ENCODE results near the gene ZNF804B. TPM values are rescaled to one million over a fixed set of nuclear protein-coding genes. Genes with fewer than 3 reads are reported as not detected.
A peak's percentile ranks its signal among the peaks of the same experiment; 100 is the strongest.

The ZNF804B gene
- not detected for total RNA-seq
- long read RNA-seq, result 0 reads

DNA sequence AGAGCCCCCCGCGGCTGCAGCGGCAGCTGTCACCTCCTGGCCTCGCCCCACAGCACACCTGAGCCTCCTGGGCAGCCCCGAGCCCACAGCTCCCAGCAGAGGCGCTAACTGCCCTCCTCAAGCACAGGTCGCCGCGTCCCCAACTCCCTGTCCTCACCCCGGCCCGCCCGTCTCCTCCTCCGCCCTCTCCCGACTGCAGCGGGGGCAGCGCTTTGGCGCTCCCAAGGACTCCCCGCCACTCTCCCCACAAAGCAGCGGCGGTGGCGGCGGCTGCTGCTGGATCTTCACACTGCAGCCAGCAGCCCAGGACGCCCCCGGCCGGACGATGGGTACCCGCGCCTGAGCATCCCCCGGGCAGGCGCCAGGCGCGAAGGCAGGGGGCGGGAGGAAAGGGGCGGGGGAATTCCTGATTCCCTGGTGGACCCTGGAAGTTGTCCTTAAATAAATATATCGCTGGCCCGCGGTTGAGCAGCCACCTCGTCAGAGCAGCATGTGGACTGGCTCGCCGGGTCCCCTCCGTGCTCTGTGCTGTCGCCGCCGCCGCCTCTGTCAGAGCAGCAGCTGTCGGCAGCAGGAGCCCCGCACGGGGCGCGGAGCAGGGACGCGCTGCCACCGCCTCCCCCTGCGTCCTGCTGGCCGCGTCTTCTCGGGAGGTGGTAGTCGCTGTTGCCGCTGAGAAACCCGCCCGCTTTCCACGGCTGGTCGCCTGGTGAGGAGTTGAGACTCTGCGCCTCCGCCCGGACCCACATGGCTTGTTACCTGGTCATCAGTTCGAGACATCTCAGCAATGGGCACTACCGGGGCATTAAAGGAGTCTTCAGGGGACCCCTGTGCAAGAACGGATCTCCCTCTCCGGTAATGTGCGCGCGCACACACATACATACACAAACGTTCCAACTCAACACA lies at the start of gene ZNF804B:
Gene ZNF804B, plus strand, starts transcription at position 471 of the 906 bp plus-strand sequence. Its CDS starts 277 bp downstream, at position 748.
- Histone ChIP-seq H3K9me3 (no peaks in the 10 kb centered on the region), H3K4me1 (peaks cover 10% of the 10 kb centered on the region), H3K27ac (no peak within 1 kb of the TSS), H3K27me3 (ENCODE audit: low read depth) (peaks cover 44% of the 10 kb centered on the region), H3K36me3 (no peaks in the 10 kb centered on the region), H3K4me3 (peak within 1 kb of the TSS; percentile 29)
- TF ChIP-seq, protein P1, sequence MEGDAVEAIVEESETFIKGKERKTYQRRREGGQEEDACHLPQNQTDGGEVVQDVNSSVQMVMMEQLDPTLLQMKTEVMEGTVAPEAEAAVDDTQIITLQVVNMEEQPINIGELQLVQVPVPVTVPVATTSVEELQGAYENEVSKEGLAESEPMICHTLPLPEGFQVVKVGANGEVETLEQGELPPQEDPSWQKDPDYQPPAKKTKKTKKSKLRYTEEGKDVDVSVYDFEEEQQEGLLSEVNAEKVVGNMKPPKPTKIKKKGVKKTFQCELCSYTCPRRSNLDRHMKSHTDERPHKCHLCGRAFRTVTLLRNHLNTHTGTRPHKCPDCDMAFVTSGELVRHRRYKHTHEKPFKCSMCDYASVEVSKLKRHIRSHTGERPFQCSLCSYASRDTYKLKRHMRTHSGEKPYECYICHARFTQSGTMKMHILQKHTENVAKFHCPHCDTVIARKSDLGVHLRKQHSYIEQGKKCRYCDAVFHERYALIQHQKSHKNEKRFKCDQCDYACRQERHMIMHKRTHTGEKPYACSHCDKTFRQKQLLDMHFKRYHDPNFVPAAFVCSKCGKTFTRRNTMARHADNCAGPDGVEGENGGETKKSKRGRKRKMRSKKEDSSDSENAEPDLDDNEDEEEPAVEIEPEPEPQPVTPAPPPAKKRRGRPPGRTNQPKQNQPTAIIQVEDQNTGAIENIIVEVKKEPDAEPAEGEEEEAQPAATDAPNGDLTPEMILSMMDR (IDR thresholded peaks at IDR 0.05), result no peak
- ATAC-seq, result peak; percentile 61 to 72
- intact Hi-C loops (cut with DNase I), result no loop called here
- no peak for DNase-seq

DNA sequence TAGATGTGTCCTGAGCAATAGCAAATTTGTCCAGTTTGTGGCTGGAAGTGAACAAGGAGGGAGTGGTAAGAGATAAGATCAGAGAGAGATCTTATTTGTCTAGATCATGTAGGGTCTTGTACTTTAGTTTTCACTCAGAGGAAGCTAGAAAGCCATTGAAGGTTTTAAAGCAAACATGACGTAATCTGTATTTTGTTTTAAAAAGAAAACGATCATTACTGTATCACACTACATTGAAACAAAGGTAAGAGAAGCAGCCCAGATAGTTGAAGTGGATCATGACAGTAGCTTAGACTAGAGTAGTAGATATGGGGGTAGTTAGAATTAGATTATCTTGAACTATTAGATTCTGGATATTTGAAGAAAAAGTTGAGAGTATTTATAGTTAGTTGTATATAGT lies 23.6 kb upstream of the ZNF804B start:
- no peaks in the 10 kb centered on the region for H3K36me3 ChIP-seq
- H3K9me3 ChIP-seq, result no peaks in the 10 kb centered on the region

DNA sequence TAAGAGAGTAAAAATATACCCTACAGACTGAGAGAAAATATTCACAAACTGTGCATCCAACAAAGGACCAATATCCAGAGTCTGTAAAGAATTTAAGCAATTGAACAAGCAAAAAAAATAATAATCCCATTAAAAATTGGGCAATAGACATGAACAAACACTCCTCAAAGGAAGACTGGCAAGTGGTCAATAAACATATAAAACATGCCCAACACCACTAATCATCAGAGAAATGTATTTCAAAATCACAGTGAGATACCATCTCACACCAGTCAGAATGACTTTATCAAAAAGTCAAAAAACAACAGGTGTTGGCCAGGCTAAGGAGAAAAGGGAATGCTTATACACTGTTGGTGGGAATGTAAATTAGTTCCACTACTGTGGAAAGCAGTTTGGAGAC lies 21.9 kb upstream of the ZNF804B start:
- H3K36me3 ChIP-seq, result no peaks in the 10 kb centered on the region
- no peak overlapping the region for H3K27ac ChIP-seq
- intact Hi-C loops (cut with DNase I), result no loop called here
- H3K4me1 ChIP-seq, result no peaks in the 10 kb centered on the region
- H3K9me3 ChIP-seq, result no peaks in the 10 kb centered on the region
- DNase-seq, result no peak
- ATAC-seq, result no peak
- no peaks in the 10 kb centered on the region for H3K27me3 ChIP-seq (ENCODE audit: low read depth)
- H3K4me3 ChIP-seq, result no peak overlapping the region
- TF ChIP-seq, protein P1 (IDR thresholded peaks at IDR 0.05), result no peak

More for the DNA sequence above, 23.6 kb upstream of the ZNF804B start:
- Histone ChIP-seq H3K4me3 (no peak overlapping the region), H3K27me3 (ENCODE audit: low read depth) (no peaks in the 10 kb centered on the region), H3K4me1 (no peaks in the 10 kb centered on the region), H3K27ac (no peak overlapping the region)
- no peak for ATAC-seq
- TF ChIP-seq, protein P1 (IDR thresholded peaks at IDR 0.05), result no peak
- DNase-seq, result no peak
- intact Hi-C loops (cut with DNase I), result no loop called here

DNA sequence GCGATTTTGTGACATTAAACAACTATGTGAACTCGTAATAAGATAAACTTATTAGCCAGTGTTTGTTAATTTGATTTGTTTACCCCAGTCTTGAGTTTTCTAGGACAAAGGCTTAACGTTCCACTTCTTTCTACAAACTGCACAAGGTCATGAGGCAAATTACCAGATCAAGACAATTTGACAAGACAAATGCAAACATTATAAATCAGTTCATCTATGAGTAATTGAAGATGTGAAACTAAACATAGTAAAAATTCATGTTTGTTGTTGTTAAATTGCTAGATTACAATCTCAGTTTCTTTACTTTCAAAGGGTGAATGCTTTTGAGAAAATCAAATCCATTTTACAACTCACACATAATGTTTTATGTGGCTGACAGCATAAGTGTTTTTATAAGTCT lies 13.4 kb upstream of the ZNF804B start:
- ATAC-seq, result no peak
- Histone ChIP-seq H3K9me3 (no peaks in the 10 kb centered on the region), H3K4me1 (no peaks in the 10 kb centered on the region), H3K27me3 (ENCODE audit: low read depth) (no peaks in the 10 kb centered on the region), H3K27ac (no peak overlapping the region), H3K4me3 (no peak overlapping the region), H3K36me3 (no peaks in the 10 kb centered on the region)
- no peak for DNase-seq
- intact Hi-C loops (cut with DNase I), result no loop called here
- TF ChIP-seq, protein P1 (IDR thresholded peaks at IDR 0.05), result no peak

DNA sequence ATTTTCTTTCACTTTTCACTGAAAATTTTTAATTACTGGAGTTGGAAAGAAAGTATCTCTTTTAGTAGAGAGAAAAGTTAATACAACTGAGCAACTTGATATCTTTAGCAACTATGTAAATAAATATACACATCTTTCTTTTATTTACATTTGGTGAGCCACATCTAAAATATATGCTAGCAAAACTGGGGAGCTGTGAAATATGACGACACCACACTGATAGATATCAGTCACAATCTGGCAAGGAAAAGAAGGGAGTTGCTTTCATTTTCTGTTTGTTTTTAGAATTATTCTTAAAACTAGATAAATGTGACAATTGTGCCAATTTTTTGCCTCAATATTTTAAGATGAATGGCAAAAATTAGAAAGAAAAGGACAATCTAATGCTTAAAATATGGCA lies 2.7 kb upstream of the ZNF804B start:
- no peaks in the 10 kb centered on the region for H3K36me3 ChIP-seq
- peaks cover 10% of the 10 kb centered on the region for H3K4me1 ChIP-seq
- TF ChIP-seq, protein P1 (IDR thresholded peaks at IDR 0.05), result no peak
- ATAC-seq (no peak), DNase-seq (no peak)
- intact Hi-C loops (cut with DNase I), result no loop called here
- H3K9me3 ChIP-seq, result no peaks in the 10 kb centered on the region
- no peak overlapping the region for H3K4me3 ChIP-seq
- peaks cover 44% of the 10 kb centered on the region for H3K27me3 ChIP-seq (ENCODE audit: low read depth)
- H3K27ac ChIP-seq, result no peak overlapping the region
